Measurements from ENCODE around the gene ARHGAP24. TPM values are rescaled to one million over a fixed set of nuclear protein-coding genes. Genes with fewer than 3 reads are reported as not detected.
"Not testable (repeated sequence)": the region's sequence is repeated elsewhere in the genome, so short reads cannot be mapped to it uniquely, and the experiment has no call there.

ARHGAP24 gene
- polyA plus RNA-seq, 4 donors = 109 to 126 (median 121) TPM

DNA sequence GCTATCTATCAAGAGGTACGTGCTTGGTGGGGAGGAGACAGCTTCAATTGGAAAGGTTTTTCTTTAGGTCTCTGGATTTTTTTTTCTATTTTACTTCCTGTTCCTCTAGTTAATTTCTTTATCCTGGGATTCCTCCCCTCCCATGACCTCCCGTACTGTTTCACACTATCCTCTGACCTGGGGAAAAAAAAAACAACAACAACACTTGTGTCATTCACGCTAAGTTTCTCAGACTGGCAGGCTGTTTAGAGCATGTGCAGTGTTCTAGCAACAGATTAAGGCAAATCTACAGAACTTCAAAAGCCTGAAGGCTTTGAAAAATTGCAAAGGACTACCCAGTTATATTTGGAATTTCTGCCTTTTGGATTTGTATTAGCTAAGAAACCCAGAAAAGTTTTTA lies 358.4 kb downstream of the ARHGAP24 start:
- no peak for DNase-seq (ENCODE audit: low read depth in 4 of 4, low spot score in 3 of 4)

- DNase-seq (ENCODE audit: low read depth in 4 of 4, low spot score in 3 of 4) = no peak
These were observed 360.0 kb downstream of the ARHGAP24 start for GRCh38 chr4:85834934-85835333.

DNA sequence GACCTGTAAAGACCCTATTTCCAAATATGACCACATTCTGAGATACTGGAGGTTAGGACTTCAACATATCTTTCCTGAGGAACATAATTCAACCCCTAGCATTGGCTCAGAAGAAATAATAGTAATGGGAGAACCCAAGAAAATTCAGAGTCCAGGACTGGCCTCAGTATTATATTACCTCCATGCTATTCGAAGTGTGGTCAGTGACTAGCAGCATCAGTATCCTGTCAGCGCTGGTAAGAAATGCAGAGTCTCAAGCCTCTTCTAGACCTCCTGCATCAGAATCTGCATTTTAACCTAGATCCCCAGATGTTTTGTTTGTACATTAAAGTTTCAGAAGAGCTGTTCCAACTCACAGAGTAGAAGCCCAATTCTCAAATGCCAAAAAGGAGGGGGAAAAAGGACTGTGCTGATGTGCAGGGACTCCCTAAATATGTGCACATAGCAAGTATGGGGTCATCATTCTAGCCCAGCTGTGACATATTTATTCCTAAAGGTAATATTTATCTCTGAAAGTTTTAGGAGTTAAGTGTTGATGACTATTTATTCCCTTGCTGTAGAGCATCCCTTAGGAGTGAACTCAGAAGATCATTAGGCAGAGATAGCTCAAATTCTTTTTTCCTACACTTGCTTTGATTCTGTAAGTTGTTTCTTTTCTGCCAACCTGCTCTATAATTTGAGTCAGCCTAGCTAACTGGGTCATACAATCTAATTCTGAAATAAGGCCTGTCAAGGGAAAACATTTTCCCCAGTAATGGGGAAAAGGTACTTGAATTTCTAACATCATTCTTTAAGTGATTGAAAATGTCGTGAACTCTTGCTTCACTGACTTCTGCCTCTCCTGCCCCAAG lies 361.9 kb downstream of the ARHGAP24 start:
- no peak for DNase-seq (ENCODE audit: low read depth in 4 of 4, low spot score in 3 of 4)

DNA sequence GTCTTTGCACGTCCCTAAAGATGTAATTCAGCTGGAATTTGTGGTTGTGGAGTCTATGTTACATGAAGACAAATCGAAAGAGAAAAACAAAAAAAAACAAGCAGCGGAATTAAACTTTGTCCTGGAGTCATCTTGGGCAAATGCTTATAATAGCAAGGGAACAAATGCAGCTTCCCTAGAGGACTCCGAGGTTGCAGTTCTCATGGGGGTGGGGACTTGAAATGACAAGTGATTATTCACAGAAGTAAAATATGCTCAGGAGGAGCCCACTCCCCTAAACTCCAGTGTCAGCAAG lies 362.4 kb downstream of the ARHGAP24 start:
- no peak for DNase-seq (ENCODE audit: low read depth in 4 of 4, low spot score in 3 of 4)

GRCh38 chr4:85839981-85840451 lies 365.1 kb downstream of the ARHGAP24 start:
- not testable (repeated sequence) for DNase-seq (ENCODE audit: low read depth in 4 of 4, low spot score in 3 of 4)

- no peak for DNase-seq (ENCODE audit: low read depth in 4 of 4, low spot score in 3 of 4)
These were observed 367.6 kb downstream of the ARHGAP24 start for GRCh38 chr4:85842540-85842939.

- not testable (repeated sequence) for DNase-seq (ENCODE audit: low read depth in 4 of 4, low spot score in 3 of 4)
These were observed 378.8 kb downstream of the ARHGAP24 start for GRCh38 chr4:85853740-85854139.

DNA sequence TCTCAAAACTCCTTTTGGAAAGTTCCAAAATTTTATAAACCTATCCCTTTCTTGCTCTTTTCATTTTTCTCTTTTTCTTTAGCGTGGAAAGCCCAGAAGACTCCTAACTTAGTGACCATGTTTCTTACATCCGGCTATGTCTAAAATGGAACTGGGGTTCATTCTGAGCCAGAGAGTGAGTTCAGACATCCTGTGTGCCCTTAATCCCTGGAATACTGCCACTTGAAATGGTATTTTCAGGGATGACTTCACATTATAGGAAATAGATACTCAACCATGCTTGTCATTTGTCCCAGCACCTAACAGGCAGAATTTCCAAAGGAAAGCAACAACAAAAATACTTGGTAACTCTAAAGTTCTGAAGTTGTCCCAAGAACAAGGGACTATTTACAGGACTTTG lies 379.6 kb downstream of the ARHGAP24 start:
- DNase-seq (ENCODE audit: low read depth in 4 of 4, low spot score in 3 of 4) = no peak

- no peak for DNase-seq (ENCODE audit: low read depth in 4 of 4, low spot score in 3 of 4)
These were observed 385.3 kb downstream of the ARHGAP24 start for GRCh38 chr4:85860066-85860740.

DNA sequence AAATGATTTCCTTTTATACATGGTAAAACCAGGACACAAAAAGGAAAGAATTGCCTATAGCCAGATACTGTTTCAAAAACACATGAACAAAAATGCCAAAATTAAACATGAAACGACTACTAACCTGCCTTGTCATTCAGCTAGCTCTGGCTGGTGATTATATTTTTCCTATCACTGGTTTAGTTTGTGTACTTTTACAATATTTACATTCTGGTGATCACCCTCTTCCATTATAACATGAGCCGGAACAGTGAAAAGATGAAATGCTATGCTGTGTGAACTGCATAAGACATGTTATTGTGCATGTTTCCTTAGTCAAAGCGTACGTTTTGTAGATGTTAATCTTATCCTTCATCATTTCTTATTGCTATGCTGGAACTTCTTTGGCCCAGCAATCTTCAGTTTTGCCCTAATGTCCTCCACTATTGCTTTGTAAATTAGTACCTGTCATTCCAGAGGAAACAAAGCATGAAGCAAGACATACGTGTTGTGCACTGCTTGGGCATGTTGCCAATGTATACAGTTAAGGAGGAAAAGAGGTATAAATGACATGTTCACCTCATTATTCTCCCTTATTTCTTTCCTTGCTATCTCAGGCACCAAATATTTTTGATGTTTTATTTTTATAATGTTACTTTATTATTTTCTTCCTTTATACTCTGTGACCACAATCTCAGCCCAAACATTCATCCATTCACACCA lies 386.3 kb downstream of the ARHGAP24 start:
- peak in 3 of 4 donors; percentile 34 to 74 (median 71) for DNase-seq (ENCODE audit: low read depth in 4 of 4, low spot score in 3 of 4)

DNA sequence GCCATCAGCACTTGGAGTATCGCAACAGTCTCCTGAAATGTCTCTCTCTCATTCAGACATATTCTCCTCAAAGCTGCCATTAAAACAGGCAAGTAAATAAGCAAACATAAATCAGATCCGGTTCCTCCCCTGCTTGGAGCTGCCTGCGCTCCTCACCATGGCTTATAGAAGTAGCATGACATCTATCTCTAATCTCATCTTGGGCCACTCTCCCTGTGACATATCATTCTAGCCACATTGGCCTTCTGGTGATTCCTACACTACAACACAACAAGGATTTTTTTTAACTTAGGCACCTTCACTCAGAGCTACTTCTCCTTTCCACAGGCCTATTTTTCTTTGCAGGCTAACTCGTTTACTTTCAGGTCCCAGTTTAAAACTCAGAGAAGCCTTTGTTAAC lies 387.9 kb downstream of the ARHGAP24 start:
- DNase-seq (ENCODE audit: low read depth in 4 of 4, low spot score in 3 of 4) = no peak

DNA sequence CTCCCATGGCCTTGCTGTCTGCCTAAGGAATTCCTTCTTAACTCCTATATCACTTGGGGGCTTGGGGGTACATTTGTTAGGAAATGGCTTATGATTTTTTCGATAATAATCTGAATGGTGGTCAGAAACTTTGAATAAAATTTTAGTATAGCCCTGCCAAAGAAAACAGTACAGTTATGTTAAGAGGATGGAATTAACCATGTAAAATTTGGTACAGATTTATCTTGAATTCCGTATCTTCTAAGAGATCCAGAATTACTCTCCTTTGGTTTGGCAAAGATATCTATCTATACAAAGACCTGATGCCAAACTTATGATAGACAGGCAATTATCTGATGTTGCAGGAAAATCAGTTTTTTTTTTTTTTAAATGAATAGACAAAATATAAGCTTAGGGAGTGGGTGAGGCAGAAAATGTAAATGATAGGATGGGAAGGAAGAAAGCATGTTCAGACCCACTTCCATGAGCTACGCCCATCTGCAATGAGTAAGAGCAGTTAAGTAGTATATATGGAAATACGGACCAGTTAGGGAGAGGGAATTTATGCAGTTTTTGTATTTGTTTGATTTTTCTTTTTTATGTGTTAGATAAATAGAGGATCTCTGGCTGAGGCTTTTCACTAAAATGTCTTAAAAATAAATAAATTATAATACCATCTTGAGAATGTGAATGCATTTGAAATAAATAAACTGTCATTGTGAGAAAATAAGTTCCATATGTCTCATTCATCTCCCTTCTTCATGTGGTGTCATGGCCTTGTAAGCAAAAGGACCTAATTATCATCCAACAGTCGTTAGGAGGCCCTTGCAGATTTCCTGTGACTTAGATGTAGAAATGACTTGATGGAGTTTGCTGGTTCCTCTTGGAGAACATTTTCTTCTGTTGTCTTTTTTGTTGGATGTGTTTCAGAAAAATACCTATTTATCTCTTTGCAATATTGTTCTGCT lies 389.6 kb downstream of the ARHGAP24 start:
- DNase-seq (ENCODE audit: low read depth in 4 of 4, low spot score in 3 of 4) = no peak

GRCh38 chr4:85865256-85865655 lies 390.3 kb downstream of the ARHGAP24 start:
- no peak for DNase-seq (ENCODE audit: low read depth in 4 of 4, low spot score in 3 of 4)

GRCh38 chr4:85866508-85866907 lies 391.6 kb downstream of the ARHGAP24 start:
- no peak for DNase-seq (ENCODE audit: low read depth in 4 of 4, low spot score in 3 of 4)

DNA sequence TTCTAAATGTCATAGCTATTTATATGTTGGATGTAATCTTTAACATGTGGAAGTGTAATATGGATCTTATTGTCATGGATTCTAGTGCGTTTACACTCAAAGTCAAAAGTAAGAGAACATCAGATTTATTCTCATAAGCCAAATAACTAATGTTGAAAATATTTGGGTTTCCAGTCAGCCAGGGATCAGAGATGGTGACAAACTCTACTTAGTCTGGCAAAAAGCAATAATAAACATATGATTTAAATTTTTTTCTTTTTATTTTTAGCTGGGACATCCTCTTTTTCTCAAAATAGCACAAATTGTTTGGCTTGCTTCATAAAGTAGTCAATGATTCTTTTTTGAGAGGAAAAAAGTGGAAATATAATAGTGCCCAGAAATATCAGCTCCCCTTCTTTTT lies 392.3 kb downstream of the ARHGAP24 start:
- no peak for DNase-seq (ENCODE audit: low read depth in 4 of 4, low spot score in 3 of 4)

GRCh38 chr4:85869181-85869580 lies 394.2 kb downstream of the ARHGAP24 start:
- peak in 3 of 4 donors; percentile 33 to 67 (median 48) for DNase-seq (ENCODE audit: low read depth in 4 of 4, low spot score in 3 of 4)

DNA sequence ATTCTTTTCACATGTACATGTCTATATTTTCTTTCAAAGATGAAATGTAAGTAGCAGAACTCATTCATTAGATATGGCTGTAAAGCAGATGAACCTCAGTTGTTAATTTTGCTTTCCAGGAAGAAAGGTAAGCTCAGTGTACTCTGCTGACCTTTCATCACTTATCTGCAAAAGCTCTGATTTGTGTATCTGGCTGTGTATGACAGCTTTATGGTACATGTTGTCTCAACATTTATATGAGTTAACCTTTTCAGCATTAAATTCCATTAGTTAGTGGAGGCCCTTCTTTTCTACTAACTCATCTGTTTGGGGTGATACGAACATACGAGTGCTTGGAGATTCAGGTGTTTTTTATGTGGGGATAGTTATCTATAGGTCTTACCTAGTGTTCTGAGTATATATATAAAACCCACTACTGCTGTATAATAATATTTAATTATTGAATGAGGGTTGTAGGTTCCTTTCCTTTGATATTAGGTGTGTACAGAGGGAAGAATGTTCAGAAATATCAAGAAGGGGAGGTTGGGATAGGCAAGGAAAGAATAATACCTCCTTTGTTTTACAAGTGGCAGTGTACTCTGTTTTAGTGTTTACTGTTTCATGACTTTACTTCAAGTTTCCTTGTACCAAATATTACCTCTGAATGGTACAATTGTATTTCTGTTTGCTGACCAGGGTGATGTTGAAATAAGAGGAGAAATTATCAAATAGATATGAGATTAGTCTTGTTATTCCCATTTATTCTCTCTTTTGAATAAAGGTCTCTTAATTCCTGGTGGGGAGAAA lies 395.5 kb downstream of the ARHGAP24 start:
- no peak for DNase-seq (ENCODE audit: low read depth in 4 of 4, low spot score in 3 of 4)

DNA sequence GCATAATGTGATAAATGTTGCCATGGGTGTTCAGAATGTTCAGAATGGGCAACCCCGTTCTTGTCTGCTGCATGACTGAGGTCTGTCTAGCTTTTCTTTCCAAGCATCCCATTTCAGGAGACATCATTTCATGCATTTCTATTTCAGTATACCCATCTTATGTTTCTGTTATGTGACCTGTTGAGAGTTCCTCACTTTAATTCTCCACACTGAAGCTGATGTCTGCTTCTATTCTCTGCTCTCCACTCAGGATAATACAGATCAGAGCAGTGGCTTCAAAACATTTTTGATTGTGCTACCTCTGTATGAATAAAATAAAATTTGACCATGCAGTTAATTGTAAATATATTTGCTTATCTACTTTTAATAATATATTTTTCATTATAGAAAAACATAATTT lies 398.6 kb downstream of the ARHGAP24 start:
- DNase-seq (ENCODE audit: low read depth in 4 of 4, low spot score in 3 of 4) = no peak

GRCh38 chr4:85879518-85879917 lies 404.6 kb downstream of the ARHGAP24 start:
- DNase-seq (ENCODE audit: low read depth in 4 of 4, low spot score in 3 of 4) = no peak

DNA sequence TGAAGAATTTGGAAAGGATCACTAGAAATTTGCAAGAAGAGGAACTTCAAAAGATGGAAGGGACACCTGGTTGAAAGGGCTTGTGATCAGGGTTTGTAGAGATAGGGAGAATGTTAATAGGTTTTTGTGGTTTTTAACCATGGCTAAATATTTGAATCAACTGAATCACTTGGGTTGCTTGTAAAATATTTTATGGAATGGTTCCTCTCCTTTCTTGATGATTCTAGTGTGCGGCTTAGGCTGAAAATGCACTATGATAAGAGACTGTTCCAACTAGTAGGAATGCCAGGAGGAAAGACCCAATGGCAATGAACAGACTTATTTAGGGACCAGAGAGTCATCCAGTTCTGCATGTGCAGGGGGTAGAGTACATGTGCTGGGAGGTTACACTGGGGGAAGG lies 408.2 kb downstream of the ARHGAP24 start:
- DNase-seq (ENCODE audit: low read depth in 4 of 4, low spot score in 3 of 4) = no peak

Measured in right renal pelvis (tissue), 4 donors.